Measurements from ENCODE around the gene PPT2.
"Not testable (repeated sequence)": the region's sequence is repeated elsewhere in the genome, so short reads cannot be mapped to it uniquely, and the experiment has no call there.

The PPT2 gene

GRCh38 chr6:32204268-32204715 is 50.4 kb downstream of the PPT2 start:
- DNase-seq (ENCODE audit: low spot score in 2 of 2) (no peak), ATAC-seq (replicated peaks; ENCODE audit: extremely low read depth, poor library complexity, severe bottlenecking) (no peak)
- Mint-ChIP-seq H3K27ac (ENCODE audit: low read depth) (no peak overlapping the region), H3K4me3 (no peak overlapping the region), H3K4me1 (no peaks in the 10 kb centered on the region), H3K9me3 (no peaks in the 10 kb centered on the region), H3K27me3 (no peaks in the 10 kb centered on the region), H3K36me3 (ENCODE audit: insufficient read depth) (no peaks in the 10 kb centered on the region)

GRCh38 chr6:32208996-32209395 is 55.1 kb downstream of the PPT2 start:
- DNase-seq (ENCODE audit: low spot score in 2 of 2) (no peak), ATAC-seq (replicated peaks; ENCODE audit: extremely low read depth, poor library complexity, severe bottlenecking) (no peak)
- no peaks in the 10 kb centered on the region for H3K9me3 Mint-ChIP-seq
- no peaks in the 10 kb centered on the region for H3K4me1 Mint-ChIP-seq
- no peak overlapping the region for H3K4me3 Mint-ChIP-seq
- no peak overlapping the region for H3K27ac Mint-ChIP-seq (ENCODE audit: low read depth)
- peaks cover 2% of the 10 kb centered on the region for H3K36me3 Mint-ChIP-seq (ENCODE audit: insufficient read depth)
- no peaks in the 10 kb centered on the region for H3K27me3 Mint-ChIP-seq

GRCh38 chr6:32210191-32210601 is 56.3 kb downstream of the PPT2 start:
- Mint-ChIP-seq H3K27ac (ENCODE audit: low read depth) (no peak overlapping the region), H3K4me3 (no peak overlapping the region), H3K9me3 (no peaks in the 10 kb centered on the region), H3K4me1 (no peaks in the 10 kb centered on the region), H3K36me3 (ENCODE audit: insufficient read depth) (peaks cover 2% of the 10 kb centered on the region), H3K27me3 (no peaks in the 10 kb centered on the region)
- ATAC-seq (replicated peaks; ENCODE audit: extremely low read depth, poor library complexity, severe bottlenecking) (no peak), DNase-seq (ENCODE audit: low spot score in 2 of 2) (no peak)

DNA sequence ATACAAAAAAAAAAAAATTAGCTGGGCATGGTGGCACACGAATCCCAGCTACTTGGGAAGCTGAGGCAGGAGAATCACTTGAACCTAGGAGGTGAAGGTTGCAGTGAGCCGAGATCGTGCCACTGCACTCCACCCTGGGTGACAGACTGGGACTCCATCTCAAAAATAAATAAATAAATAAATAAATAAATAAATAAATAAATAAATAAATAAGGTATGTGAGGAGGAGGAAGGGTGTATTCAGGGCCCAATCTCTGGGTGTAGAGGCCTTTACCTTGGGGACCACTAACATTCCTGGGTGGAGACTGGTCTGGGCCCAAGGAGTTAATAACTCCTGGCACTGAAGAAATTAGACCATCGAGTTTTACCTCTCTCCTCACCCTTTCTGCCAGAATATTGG is 57.5 kb downstream of the PPT2 start:
- ATAC-seq (replicated peaks; ENCODE audit: extremely low read depth, poor library complexity, severe bottlenecking); H3K9me3 Mint-ChIP-seq; H3K36me3 Mint-ChIP-seq (ENCODE audit: insufficient read depth); DNase-seq (ENCODE audit: low spot score in 2 of 2); H3K4me1 Mint-ChIP-seq; H3K4me3 Mint-ChIP-seq; H3K27me3 Mint-ChIP-seq; H3K27ac Mint-ChIP-seq (ENCODE audit: low read depth): not testable (repeated sequence)

GRCh38 chr6:32212076-32212760 is 58.3 kb downstream of the PPT2 start:
- Mint-ChIP-seq H3K4me3 (no peak overlapping the region), H3K27ac (ENCODE audit: low read depth) (no peak overlapping the region), H3K27me3 (no peaks in the 10 kb centered on the region), H3K4me1 (no peaks in the 10 kb centered on the region), H3K9me3 (no peaks in the 10 kb centered on the region), H3K36me3 (ENCODE audit: insufficient read depth) (peaks cover 2% of the 10 kb centered on the region)
- ATAC-seq (replicated peaks; ENCODE audit: extremely low read depth, poor library complexity, severe bottlenecking) (no peak), DNase-seq (ENCODE audit: low spot score in 2 of 2) (no peak)
